GM21515 (cell line): ENCODE results near the gene TMEM234.

ENCODE experiments used
- ATAC-seq: cut with Tn5 transposase; IDR thresholded peaks from one replicate; pipeline ENCODE4 v1.9.1; 2021; ENCODE audit not compliant: unreplicated experiment

Gene TMEM234

DNA sequence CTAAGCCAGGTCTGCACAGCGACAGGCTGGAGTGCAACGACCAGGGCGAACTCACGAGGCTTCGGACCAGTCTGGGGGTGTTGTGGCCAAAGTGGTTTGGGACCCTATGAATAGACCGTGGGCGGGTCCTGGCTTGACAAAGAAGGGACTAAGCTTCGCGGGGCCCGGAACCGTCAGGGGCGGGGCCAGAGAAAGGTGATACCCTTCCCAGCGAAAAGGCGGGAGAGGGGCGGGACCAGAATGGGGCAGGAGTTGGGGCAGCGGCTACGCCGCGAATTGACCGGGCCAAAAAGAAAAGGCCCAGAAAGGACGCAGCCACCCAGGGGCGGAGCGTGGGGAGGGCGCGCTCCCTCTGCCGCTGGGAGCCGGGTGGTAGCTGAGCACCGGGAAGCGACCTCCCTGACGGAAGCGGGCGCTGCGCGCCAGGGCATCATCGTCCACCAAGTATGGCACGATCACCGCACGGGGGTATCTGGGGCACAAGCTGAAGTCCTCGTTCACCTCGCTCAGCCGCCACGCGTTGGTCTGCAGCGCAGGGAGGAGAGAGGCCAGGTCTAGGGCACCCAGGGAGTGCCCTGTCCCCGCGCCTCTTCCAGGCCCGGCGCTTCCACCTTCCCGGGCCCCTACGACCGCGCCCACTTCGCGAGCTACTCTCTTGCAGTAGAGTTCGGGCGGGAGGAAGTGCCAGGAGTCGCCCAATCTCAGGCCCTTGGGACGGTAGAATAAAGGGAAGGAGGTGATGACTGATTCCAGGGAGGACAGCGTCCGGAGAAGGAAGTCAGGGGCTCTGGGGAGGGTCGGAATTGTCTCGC, 18.2 kb upstream of the TMEM234 start:
- ATAC-seq, result no peak

DNA sequence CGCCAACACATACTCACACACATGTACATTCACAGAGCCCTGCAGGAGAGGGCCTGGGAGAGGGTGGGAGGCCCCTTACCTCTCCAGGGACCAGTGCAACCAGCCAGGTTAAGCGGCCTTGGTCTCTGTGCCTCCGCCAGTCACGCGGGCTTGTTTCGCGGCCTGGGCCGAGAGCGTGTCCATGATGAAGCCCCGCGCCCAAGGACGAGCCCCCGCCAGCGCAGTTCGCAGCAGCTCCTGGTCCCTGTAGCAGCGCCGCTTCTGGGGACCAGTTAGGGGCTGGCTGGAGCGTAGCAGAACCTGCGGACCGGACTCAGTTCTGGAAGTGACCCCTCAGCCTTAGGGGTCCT, 17.6 kb upstream of the TMEM234 start:
- no peak for ATAC-seq

DNA sequence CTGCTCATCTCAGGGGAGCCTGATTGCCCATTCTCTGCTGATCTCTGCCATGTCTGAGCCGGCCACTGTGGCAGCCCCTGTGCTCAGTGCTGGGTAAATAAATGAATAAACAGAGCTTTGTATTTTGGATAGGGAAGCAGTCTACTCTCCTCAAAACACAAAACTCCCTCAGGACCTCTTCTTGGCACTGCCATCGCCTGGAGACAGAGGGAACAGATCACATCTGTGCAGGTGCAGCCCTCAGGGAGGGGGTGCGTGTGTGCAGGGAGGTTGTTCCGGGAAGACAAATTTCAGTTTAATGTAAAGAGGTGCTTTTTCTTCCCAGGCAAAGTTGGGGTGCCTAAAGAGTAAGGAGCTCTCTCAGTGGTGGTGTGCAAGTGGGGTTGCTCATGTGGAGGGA, 17.2 kb upstream of the TMEM234 start:
- no peak for ATAC-seq

DNA sequence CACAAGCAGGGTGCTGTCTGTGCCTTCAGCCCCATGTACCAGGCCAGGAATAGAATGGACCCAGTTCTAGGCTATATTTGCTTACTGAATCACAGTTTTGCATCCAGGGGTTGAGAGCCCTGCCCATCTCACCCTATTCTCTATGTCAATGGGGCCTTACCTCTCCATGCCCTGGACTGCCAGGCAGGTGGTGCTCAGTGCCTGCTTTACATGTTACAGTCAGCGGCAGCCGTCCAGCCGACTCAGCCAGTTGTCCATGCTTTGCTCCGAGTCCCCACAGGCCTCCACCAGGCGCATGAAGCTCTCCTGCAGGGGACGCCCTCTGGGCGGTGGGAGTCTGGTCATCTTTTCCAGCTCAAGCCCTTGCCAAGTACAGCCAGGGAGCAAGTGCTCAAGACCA, 12.6 kb upstream of the TMEM234 start:
- ATAC-seq, result no peak

DNA sequence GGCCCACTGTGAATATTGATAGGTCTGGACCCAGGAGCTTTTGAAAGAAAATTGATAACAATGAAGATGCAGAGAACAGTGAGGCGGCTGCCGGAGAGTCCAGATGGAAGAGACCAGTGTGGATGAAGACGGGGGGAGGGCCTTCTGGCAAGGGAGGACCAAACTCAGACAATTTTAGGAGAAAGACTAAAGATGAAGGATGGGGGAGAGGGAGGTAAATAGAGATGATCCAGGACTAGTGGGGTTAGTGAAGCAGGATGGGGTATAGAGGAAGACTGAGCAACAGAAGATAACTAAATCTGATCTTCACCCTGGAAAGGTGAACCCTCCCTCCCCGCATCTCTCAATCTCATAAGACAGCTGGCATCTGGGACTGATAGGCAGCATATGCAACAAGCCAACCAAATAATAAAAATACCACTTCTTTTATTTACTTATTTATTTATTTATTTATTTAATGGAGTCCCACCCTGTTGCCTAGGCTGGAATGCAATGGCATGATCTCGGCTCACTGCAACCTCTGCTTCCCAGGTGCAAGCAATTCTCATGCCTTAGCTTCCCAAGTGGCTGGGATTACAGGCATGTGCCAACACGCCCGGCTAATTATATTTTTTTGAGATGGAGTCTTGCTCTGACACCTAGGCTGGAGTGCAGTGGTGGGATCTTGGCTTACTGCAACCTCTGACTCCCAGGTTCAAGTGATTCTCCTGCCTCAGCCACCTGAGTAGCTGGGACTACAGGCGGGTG, 10.6 kb upstream of the TMEM234 start:
- ATAC-seq, result no peak

DNA sequence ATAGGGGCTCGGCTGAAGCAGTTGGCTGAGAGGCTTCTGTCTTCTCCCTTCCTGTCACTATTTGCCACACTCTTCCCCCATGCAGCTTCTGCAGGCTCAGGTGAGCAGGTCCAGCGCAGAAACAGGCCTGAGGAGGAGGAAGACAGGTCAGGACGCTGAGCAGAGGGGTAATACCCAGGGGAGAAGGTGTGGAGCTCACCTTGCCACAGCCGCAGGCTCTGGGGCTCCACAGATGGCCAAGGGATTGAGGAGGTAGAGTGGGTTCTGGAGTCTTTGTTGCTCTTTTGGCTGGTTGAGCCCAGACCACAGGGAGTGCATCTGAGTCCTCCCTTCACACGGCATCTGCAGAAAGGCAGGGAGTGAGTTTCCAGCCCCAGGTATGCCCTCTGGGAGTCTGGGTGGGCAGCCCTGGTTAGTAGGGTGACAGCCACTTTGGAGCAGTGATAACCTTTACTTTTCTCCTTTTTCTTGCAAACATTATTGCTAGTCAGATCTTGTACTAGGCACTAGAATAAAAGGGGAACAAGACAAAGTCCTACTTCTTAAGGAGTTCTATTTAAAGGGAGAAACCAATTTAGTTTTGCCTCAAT, 9.8 kb upstream of the TMEM234 start:
- no peak for ATAC-seq

DNA sequence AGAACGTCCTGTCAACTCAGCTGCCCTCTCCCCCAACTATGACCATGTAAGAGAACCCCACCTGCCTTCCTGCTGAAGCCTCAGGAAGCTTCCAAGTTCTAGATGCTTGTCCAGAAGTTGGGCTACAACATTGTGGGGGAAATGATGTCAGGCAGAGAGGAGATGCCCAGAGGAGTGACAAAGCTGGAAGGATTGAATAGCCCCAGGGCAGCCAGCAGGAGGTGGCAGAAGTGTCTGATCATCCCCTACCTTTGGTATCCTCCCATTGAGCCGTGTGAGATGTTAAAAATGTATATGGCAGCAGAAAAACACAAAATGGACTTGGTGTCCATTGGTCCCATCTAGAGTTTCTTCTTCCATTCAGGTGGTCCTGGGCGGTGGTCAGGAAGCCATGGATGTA, 6.6 kb upstream of the TMEM234 start:
- ATAC-seq, result no peak

DNA sequence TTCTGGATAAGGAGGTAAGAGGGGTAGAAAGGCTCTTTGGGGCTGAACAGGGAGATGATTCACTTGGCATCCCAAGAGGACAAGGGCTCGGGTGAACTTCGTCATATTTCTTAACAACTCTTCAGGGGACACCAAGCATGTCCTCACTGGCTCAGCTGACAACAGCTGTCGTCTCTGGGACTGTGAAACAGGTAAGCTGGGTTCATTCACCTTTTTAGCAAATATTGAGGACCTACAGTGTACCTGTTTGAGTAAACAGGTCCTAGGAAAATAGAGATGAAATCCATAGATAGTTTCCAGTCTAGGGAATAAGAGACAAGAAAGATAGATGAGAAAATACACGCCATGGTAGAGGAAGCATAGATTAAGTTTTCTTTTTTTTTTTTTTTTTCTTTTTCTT, 2.1 kb upstream of the TMEM234 start:
- ATAC-seq, result no peak

DNA sequence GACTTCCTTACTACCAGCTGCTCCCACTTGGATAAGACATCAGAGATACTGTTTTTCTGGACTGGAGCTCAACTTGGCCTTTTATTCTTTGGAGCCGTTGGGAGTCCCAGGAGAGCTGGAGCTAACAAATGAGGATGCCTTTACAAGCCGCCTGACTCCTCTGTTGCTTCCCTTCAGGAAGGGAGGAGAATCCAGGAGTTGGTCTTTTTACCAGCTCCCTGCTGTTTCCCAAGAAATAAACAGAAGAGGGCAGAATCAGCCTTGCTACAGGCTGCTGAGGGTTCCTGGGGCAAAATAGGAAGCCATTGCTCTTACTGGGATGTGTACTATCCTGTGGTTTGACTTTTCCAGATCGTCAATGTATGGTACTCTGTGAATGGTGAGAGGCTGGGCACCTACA, 1.5 kb upstream of the TMEM234 start:
- ATAC-seq, result no peak

DNA sequence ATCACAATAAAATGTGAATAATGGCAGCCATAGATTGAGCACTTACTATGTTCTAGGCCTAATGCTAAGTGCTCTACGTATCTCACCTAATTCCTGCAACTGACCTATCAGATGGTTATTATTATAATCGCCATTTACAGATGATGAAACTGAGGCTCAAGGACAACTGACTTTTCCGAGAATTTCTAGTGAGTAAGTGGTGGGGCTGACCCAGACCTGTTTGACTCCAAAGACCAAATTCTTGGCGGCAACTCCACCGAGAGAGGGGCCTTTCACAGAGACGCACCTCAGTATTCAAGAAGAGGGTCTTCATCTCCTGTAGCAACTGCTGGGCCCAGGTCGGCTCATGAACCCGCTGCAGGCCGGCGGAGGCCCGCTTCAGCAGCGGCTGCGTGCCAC, 573 bp downstream of the TMEM234 start:
- peak; percentile 6 for ATAC-seq

DNA sequence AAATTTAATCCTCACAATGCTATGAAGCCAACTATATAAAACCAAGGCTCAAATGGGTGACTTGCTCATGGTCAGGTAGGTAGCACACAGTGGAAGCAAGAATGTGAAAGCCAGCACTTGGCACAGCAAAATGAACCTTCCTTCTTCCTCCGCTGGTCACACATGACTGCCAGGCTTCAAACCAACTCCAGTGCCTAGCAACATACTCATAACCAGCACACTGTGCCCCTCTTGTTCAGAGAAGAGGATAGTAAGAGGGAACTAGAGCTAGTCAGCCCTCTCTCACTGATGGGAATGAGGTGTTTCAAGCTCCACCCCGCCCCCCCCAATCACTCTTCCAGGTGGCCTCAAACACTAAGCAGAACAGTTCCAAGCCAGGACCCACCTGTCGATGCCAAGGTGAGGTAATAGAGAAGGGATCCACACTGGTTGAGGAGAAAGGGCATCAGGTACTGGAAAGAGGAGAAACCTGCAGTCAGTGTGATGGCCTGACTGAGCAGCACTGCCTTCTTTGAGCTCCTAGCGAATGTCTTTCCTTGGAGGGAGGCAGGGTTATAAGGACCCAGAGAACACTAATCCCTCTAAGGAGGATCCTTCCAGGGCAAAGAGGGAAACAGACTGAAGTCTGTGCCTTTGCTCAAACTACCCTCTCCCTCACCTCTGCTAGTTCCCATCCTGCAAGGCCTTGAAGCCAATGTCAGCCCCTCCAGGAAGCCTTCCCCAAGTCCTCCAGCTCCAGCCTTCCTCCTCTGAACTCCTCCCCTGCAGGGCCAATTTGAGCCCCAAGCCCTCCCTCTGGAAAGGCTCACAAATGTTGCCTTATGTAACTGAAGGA, 1.2 kb downstream of the TMEM234 start:
- no peak for ATAC-seq

DNA sequence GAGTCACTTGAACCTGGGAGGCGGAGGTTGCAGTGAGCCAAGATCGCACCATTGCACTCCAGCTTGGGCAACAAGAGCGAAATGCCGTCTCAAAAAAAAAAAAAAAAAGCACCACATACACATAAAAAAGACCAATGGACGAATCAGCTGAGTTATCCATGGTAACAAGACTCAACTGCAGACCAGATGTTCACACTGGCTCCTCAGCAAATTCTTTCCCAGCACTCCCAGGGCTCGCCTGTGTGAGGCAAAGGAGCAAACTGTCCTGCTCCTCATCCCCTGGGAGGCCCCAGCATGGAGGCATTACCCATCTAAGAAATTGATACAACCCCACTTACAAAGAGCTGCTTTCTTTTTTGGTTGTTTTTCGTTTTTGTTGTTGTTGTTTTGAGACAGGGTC, 3.1 kb downstream of the TMEM234 start:
- ATAC-seq, result no peak

DNA sequence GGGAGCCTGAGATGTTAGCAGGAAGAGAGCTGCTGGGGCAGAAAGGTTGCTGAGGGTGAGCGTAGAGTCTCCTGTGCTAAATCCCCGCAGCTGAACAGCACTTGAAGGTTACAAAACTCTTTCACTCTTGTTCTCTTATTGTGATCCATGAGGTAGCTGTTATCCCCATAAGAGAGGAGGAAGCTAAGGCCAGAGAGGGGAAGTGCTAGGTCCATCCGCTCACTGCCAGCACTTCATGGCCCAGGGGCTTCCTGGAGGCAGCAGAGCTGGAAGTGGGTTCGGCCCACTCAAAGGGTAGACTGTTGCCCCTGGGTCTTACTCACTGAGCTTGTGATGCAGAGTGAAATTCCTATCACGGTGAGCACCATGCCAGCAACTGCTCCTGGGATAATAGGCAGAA, 5.6 kb downstream of the TMEM234 start:
- ATAC-seq, result no peak

DNA sequence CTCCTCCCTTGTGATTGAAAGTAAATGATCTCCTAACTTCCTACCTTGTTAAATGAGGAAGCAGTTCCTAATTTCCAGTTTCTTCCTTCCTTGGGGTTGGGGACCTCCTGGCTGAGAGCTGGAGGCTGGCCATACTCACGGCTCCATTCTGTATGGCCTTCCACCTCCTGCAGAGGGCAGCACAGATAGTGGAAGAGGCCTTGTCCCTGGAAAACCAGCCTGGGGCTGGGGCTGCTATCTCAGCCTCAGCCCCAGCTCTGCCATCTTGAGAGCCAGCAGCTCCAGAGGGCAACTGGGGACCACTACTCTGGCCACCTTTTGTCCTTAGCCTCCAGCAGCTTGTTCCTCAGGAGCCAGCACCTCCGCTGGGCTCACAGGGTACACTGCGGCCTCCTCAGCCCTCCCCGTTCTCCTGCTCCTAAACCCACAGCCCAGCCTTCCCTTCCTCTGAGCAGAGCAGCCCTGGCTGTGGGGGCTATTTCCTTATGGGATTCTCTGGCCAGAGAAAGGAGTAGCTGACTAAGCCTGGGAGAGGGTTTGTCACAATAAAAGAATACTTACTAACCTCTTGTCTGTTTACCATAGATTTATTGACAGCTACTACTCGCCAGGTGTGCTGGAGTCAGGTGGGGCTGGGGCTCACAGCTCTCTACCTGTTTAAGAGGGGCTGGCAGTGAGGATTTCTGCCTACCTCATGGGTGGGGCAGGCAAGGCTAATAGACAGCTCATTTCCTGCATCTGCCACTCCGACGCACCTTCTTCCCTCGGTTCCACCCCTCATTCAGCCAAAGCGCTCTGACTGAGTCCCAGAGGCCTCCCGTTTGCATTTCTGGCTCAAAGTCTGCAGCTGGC, 6.3 kb downstream of the TMEM234 start:
- ATAC-seq, result peak; percentile 49

DNA sequence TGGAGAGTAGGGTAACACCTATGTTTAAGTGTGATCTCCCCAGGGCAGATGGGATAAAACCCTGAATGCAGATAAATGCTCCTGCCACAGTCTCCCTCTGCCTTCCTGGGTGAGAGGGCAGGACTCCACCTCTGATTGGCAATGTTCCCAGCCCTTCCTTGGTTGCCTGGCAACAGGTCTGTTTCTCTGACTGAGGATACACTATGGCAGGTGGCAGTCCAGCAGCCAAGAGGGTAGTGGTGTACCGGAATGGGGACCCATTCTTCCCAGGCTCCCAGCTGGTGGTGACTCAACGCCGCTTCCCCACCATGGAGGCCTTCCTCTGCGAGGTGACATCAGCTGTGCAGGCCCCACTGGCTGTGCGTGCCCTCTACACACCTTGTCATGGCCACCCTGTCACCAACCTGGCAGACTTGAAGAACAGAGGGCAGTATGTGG, 13.2 kb downstream of the TMEM234 start, which contains the start of gene DCDC2B:
Gene DCDC2B (plus strand): TSS at position 199 of the 438 bp plus-strand sequence. CDS start 5 bp downstream, at position 204.
- no peak for ATAC-seq

DNA sequence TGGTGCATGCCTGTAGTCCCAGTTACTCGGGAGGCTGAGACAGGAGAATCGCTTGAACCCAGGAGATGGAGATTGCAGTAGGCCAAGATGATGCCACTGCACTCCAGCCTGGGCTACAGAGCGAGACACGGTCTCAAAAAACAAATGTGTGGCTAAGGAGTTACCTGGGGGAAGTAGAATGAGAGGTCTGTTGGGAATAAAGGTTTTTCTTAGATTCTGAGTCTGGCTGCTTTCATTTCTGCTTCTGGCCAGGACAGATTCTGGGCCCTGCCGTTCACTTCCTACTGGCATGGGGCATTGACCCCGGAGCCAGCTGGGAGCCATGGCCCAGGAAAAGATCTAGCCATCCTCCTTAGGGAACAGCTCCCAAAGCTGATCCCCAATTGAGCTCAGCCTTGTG, 13.7 kb downstream of the TMEM234 start:
- no peak for ATAC-seq

DNA sequence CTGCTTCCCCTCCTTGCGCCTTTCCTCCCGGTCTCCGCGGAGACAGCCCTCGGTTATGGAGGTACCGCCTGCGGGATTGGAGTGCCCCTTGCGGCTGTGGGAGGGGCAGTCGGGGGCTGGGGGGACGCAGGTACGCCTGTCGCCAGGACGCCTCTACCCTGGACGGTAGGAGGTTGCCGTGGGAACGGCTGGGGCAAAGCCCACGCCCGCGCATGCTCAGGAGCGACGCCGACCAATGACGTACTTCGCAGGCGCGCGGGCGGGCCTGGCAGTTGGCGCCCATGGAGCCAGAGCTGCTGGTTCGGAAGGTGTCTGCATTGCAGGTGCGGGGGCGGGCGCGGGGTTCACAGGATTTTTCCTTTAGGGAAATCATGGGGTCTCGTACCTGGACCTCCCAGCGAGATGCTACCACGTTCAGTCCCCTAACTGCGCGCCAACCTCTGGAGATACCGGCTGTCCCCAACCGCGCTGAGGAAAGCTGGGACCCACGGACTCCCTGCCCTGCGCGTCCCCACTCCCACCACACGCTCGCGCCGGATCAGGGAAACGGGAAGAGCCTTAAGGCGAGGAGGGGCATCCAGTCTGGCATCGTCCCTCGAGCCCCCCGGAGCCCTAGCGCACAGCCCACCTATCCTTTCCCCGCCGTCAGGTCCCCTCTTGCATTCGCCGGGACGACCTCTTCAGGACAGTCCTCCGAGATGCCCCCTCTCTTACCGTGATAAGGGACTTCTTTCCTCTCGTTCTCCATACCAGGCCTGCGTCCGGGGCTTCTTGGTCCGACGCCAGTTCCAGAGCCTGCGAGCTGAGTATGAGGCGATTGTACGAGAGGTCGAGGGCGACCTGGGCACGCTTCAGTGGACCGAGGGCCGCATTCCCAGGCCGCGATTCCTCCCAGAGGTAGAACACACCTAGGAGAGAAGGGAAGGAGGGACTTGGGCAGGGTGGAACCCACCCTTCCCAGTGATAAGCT, 16.5 kb downstream of the TMEM234 start, which contains the start of gene IQCC:
Gene IQCC (plus strand): TSS at position 271 of the 970 bp plus-strand sequence. CDS start 11 bp downstream, at position 282.
- peak; percentile 55 for ATAC-seq

DNA sequence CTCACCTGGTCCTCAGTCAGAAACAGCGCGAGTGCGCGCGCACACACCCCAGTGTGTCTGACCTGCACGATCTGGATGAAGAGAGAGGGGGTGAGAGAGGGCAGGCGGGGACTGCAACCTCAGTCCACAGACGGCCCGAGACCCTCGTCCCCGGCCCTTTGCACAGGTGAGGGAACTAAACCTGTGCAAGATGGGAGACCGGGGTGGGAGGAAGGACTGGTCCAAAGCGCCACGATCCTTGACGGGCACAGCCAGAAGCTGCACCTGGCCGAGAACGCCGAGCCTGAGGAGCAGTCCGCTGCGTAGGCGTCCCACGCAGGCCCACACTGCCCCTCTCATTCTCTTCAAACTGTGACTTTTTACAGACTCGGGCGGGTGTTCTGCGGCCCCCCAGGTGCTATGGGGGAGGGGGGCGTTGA, 17.2 kb downstream of the TMEM234 start:
- ATAC-seq, result no peak
